Activated CD8-positive, alpha-beta memory T cell treated with anti-CD3 and anti-CD28 coated beads, Interleukin-2, amount 50 U/mL, for 48 hours (primary cell): ENCODE results near the gene IL17D.
A peak's percentile ranks its signal among the peaks of the same experiment; 100 is the strongest.

Experiments
- DNase-seq: peaks from one replicate; pipeline ENCODE4 v3.0.0-alpha.2; 2020

IL17D gene

GRCh38 chr13:20696073-20696472 is 7.4 kb upstream of the IL17D start:
- DNase-seq = no peak

GRCh38 chr13:20699715-20700114 is 3.8 kb upstream of the IL17D start:
- no peak for DNase-seq

GRCh38 chr13:20700288-20700687 is 3.2 kb upstream of the IL17D start:
- no peak for DNase-seq

- no peak for DNase-seq
Measured at GRCh38 chr13:20701461-20701860, 2.0 kb upstream of the IL17D start.

DNA sequence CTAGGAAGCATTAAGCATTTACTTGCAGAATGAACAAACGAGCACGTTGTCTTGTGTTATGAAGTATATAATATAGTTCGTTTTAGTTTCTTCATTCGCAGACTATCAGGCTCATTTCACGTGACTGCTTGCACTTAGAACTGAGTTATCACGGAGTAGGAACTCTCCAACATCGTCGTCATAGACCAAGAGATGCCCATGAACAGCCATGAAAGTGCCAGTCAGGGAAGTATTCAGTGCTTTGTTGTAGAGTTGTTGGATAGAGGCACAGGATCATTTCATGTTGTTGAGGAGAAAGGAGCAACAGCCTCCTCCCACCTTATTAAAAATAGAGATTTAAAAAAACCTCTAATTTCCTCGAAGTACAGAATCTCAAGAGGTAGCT is 977 bp upstream of the IL17D start:
- no peak for DNase-seq

DNA sequence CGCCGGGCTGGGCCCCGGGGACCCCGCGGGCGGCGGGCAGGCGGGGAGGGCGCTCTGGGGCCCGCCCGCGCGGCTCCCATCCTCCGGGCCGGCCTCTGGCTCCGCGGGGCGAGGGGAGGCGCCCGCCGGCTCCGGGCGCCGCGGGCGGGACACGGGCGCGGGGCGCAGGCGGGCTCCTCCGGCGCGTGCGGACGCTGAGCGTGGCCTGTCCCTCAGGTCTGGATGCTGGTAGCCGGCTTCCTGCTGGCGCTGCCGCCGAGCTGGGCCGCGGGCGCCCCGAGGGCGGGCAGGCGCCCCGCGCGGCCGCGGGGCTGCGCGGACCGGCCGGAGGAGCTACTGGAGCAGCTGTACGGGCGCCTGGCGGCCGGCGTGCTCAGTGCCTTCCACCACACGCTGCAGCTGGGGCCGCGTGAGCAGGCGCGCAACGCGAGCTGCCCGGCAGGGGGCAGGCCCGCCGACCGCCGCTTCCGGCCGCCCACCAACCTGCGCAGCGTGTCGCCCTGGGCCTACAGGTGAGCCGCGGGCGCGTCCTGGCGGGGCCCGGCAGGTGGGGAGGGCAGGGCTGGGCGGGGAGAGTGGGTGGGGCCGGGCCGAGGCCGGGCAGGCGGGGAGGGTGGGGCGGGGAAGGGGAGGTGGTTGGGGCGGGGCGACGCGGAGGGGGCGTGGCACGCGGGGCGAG is 420 bp downstream of the IL17D start:
- DNase-seq = peak; percentile 87

DNA sequence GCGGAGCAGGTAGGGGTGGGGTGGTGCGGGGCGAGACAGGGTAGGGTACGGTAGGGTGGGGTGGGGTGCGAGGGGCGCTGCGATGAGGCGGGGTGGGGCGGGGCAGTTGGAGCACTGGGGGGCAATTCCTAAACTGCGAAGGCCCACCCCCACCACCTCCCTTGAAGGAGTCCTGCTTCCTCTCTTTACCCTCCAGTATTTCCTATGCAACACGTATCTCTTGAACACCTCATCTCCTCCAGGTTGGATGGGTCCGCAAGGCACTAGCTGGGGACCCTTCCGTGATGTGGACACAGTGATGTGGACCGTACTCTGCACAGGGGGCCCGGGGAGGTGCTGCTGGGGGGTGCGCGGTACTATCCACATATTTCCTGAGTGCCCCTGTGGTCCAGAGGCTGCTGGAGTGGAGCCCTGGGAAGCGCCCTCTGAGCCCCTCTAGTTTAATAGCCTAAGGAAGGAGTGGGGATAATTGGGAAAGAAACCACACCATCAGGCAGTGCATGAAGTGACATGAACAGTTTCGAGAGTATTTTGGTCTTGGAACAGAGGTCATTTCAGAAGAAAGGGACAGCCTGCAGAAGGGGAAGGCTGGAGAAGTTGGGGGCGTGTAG is 1.1 kb downstream of the IL17D start:
- DNase-seq = no peak

- no peak for DNase-seq
Measured at GRCh38 chr13:20706661-20707060, 3.2 kb downstream of the IL17D start.

DNA sequence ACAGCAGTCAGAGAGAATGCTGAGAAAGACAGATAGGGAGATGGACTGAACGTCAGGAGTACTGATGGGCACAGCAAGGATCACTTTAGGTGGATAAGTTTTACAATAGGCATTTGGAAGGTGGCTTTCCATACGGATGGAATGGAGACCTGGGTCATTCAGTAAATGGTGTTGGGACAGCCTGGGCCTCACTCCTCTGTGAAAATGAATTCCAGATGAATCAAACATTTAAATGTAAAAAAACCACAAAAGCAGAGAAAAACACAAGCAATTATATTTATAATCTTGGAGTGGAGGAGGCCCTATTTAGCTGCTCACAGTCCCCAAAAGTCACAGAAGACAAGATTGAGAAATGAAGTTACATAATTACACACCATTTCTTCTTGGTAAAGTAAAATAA is 4.7 kb downstream of the IL17D start:
- DNase-seq = no peak

GRCh38 chr13:20709369-20709768 is 5.9 kb downstream of the IL17D start:
- DNase-seq = no peak

DNA sequence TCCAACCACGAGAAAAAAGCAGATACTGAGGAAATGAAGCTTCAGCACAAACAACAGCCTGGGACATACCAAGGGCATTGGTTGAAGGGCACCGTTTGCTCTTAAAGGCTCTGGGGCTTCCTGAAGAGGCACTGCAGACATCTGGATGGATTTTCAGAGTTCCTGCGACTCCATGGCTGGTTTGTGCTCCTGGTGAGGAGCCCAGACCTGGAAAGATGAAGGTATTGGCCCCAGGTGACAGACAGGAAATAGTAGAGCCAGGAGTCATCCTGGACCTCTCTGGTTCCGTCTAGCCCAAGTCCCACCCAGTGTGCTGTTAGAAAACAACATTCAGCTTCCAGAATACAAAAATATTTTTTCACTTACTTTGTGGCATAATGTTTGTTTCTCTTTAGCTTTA is 6.3 kb downstream of the IL17D start:
- DNase-seq = no peak

GRCh38 chr13:20711301-20712044 is 8.0 kb downstream of the IL17D start:
- DNase-seq = no peak

GRCh38 chr13:20713014-20713376 is 9.5 kb downstream of the IL17D start:
- DNase-seq = no peak

DNA sequence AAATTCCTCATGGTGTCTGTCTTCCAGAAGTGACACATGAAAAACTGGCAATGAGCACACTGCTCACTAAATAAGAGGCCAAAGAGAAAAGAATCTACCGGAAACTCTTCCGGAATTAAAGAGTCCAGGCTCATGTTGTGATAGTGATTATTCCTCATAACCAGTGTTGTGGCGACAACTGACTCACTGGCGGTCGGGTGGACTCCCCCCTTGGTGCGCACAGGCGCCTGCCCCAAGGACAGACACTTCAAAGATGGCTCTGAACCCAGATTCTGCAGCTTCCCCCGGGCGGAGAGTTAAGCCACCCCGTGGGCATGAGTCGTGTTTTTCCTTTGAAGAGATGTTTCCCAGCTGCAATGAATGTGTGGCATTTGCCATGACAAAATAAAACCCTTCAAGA is 10.3 kb downstream of the IL17D start:
- no peak for DNase-seq

GRCh38 chr13:20714161-20714560 is 10.7 kb downstream of the IL17D start:
- no peak for DNase-seq

DNA sequence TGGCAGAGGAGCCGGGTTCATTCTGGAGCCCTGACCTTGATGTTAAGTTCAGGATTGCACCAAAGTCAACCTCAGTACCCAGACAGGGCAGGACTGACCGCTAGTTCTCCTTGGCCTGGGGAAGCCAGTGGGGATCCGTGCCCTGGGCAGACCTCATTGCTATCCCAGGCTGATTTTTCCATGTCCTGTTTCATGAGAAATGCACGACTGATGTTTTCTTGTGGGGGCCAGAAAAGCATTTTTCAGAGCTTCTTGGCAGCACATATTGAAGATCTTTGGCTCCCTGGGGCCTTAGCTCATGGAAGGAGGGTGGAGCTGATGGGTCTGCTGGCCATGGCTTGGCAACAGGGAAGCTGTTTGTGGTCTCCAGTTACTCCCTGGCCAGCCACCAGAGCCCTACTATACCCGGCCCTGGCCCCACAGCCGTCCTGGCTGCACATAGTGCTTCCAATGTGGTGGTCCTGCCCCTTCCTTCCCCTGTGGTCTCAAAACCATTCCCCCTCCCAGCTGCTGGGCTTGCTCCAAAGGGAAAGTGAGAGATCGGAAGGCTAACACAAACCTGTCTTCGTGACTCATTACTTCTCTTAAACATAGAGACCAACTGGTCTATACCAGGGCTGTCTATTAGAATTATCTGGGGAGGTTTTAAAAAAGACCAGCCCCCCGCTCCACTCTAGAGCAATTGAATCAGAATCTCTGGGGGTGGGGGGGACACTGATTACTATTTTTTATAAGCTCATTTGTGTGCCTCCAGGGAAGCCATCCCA is 11.2 kb downstream of the IL17D start:
- no peak for DNase-seq

DNA sequence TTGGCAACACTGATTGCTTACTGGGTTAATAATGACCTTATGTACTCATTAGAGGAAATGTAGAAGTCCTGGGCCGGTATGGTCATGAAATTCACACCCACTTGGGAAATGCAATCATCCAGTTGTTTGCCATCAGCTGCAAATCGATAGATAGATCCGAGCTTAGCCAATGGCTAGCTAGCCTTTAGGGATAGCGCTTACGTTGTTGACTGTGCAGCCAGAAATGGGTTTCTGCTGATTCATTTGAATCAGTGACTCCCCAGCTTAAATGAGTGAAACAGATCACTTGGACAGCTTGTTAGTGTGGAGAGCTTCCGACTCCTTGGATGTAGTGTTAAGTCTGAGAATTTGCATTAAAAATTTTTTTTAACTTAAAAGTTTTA is 11.8 kb downstream of the IL17D start:
- no peak for DNase-seq

- no peak for DNase-seq
Measured at GRCh38 chr13:20716951-20717350, 13.5 kb downstream of the IL17D start.

- no peak for DNase-seq
Measured at GRCh38 chr13:20717581-20718542, 14.4 kb downstream of the IL17D start.

- DNase-seq = no peak
Measured at GRCh38 chr13:20718958-20719566, 15.6 kb downstream of the IL17D start.

DNA sequence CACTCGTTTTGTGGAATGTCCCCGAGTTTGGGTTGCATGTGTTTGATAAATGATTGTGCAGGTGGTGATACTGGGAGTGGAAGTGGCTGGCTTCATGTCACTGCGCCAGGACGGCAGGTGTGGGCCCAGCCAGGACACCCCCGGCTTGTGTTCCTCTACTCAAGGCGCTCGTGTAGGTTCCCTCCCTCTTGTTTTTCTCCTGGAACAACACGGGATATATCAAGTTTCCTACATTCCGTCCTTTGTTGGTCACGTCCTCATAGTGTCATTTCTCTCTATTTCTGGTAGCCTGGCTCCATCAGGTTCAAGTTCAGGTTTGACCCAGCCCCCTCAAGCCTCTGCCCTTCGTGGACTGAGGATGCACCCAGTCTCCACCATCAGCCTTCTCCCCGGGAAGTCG is 16.3 kb downstream of the IL17D start:
- DNase-seq = no peak

DNA sequence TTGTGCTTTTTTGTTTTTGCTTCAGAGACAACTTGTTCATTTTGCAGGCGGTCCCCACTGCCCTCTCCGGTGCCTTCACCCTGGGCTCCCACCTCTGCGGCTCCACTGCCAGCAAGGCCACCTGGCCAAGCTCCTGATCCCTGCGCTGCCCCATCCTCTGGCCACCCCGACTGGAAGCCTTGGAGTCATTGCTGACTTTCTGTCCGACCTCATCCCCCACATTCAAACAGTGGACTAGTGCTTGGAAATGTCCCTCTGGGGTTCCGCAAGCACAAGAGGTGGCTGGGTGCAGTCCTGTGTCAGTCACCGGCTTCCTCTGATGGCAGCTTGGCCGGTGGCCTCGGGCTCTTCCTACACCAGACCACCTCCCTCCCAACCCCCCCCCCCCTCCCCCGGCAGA is 17.0 kb downstream of the IL17D start:
- no peak for DNase-seq
